Testis (tissue), 3 donors: Measurements from ENCODE around the gene HEYL. TPM values are rescaled to one million over a fixed set of nuclear protein-coding genes. Genes with fewer than 3 reads are reported as not detected.

Source experiments
- DNase-seq: peaks from one replicate; pipeline ENCODE4 v3.0.0-alpha.2; 2019
- H3K27ac ChIP-seq, 2 donors: fragments of 200-600 bp; sonication (generic); one replicate each; pipeline ENCODE4 v1.5.1; 2019
- H3K27me3 ChIP-seq: fragments of 200-600 bp; sonication (generic); one replicate; pipeline ENCODE4 v1.5.1; 2019
- H3K36me3 ChIP-seq: fragments of 200-600 bp; sonication (generic); one replicate; pipeline ENCODE4 v1.5.1; 2017; ENCODE audit warnings: low read depth; ENCODE audit errors: missing control alignments
- H3K4me1 ChIP-seq: fragments of 200-600 bp; sonication (generic); one replicate; pipeline ENCODE4 v1.5.1; 2019
- H3K4me3 ChIP-seq, 2 donors: fragments of 200-600 bp; sonication (generic); one replicate each; pipeline ENCODE4 v1.5.1; 2017 to 2019
- H3K9me3 ChIP-seq: fragments of 200-600 bp; sonication (generic); one replicate; pipeline ENCODE4 v1.5.1; 2017
- CTCF ChIP-seq, 3 experiments: fragments of 450-650 bp in 2 of 3; fragments of 200-600 bp in 1 of 3; sonication (generic) in 1 of 3; IDR thresholded peaks; one replicate each; pipeline ENCODE4 v1.5.1; 2016 to 2019; ENCODE audit warnings: antibody characterized with exemption in 3 of 3, mild to moderate bottlenecking in 2 of 3, moderate library complexity in 1 of 3
- POLR2A ChIP-seq: fragments of 450-650 bp; IDR thresholded peaks from one replicate; pipeline ENCODE4 v1.6.1; 2017; ENCODE audit warnings: antibody characterized with exemption, mild to moderate bottlenecking, moderate library complexity
- WGBS, 2 donors: methylation state at CpG; one replicate each; pipeline ENCODE4 v1.1.5; 2018; 5-methylcytosine and 5-hydroxymethylcytosine counted together
- intact Hi-C: fragments of 100-400 bp; cut with DNase I; formaldehyde crosslinking; loops from one replicate; pipeline ENCODE4 v1.15.1; 2023; ENCODE audit warnings: low total_unique reads
- polyA plus RNA-seq: library from polyadenylated mRNA; stranded (reverse); fragments of 350-450 nt; fragmentation: Illumina TruSeq; extraction: RNeasy Lipid Tissue Mini Kit (QIAGEN cat#74804); gene quantifications from one replicate; pipeline ENCODE4 v1.2.3, GENCODE V29; 2014; ENCODE audit warnings: low read depth, low replicate concordance; ENCODE audit not compliant: insufficient read depth
- total RNA-seq, 2 donors: library from RNA; depleted of rRNA; stranded (reverse); fragments of >200 nt; gene quantifications; one replicate each; pipeline ENCODE4 v1.2.3, GENCODE V29; 2016

HEYL gene
- total and polyA plus RNA-seq, 3 donors from 2014 or later = 44.7 to 55.5 (median 52.8) TPM

DNA sequence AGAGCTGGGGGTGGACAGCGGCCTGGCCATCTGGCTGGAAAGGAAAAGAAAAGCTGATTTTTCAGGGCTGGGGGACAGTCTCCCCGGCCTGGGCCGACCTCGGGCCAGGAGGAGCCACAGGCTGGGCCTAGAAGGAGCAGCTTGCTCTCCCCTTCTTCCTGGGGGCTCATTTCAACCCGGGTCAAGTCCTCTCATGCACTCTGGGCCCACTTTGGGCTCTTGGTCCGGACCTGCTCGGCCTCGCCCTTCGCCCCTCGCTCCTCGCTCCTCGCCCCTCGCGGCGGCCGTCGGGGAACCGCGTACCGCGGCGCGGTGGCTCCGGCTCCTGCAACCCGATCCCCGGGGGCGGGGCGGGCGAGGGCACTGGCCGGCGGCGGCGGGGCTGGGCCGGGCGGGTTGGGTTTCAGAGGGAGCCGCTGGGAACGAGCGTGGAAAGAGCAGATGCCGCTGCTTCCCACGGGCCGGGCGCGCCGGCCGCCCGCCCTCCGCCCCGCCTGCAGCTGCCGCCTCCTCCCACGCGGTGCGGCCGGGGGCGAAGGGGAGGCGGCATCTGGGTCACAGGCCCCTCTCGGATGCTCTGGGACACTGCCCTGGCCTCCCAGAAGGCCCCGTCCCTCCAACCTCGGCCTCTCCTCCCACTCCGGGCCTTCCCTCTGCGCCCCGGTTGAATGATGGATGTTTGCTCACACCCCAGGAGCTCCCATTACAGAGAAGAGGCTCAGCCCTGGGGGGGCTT, 6.6 kb downstream of the HEYL start:
- H3K4me3 ChIP-seq = peak overlapping the region; percentile 41 to 42
- peak; percentile 71 for DNase-seq

GRCh38 chr1:39632323-39632681, 7.1 kb downstream of the HEYL start:
- Histone ChIP-seq H3K36me3 (no peaks in the 10 kb centered on the region), H3K27ac (peak overlapping the region in 1 of 2 donors; percentile 82), H3K9me3 (no peaks in the 10 kb centered on the region), H3K4me3 (peak overlapping the region; percentile 41 to 42), H3K4me1 (peaks cover 37% of the 10 kb centered on the region), H3K27me3 (no peaks in the 10 kb centered on the region)
- no peak for TF ChIP-seq POLR2A
- TF ChIP-seq CTCF (IDR thresholded peaks at IDR 0.05) = no peak
- no peak for DNase-seq
- 28 to 43% methylated on average over 5 of the region's 5 CpGs for WGBS, 2 donors
- intact Hi-C loops = no loop called here

More for the DNA sequence above, 6.6 kb downstream of the HEYL start:
- Histone ChIP-seq H3K4me1 (peaks cover 37% of the 10 kb centered on the region), H3K36me3 (no peaks in the 10 kb centered on the region), H3K9me3 (no peaks in the 10 kb centered on the region), H3K27ac (peak overlapping the region in 1 of 2 donors; percentile 82), H3K27me3 (no peaks in the 10 kb centered on the region)
- intact Hi-C loops = no loop called here
- 2 to 15% methylated on average over 16 to 41 of the region's 61 CpGs for WGBS, 2 donors
- no peak for TF ChIP-seq CTCF (IDR thresholded peaks at IDR 0.05)
- TF ChIP-seq POLR2A = no peak

DNA sequence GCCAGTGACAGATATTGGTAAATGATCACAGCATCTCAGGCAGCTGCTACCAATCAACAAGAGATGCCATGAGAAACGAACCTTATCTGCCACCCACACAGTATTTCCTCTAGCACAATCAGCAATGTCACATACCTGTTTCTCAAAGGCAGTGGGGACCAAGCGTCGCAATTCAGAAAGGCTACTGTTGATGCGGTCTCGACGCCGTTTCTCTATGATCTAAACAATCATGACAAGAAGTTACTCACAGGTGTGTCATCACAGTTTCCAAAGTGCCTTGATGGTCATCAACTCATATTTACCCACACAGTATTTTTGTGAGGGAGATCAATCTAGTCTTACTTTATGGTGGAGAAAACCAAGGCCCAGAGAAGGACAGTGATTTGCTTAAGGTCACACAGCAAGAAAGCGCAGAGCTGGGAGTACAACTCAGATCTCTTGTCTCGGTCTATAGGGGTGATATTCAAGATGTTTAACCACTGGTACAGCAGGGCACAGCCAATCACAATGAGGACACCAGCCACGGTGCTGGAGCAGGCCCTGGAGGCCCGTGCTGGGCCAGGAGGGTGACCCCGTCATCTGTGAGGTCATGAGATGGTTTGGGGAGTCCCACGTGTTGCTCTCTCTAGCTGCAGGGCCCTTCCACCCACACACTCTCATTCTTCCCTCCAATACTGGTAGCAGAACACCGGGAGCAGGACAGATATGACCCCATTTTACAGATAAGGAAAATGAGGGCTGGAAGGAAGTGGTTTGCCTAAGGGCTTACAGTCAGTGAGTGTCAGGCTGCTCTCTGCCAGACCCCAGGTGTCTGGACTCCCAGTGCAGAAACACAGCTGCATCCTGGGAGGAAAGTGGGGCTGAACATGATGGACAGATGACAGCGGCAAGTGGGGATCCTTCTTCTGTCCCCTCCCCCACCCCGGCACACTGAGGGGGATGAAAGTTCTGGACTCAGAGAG, 7.8 kb downstream of the HEYL start:
- Histone ChIP-seq H3K36me3 (no peaks in the 10 kb centered on the region), H3K27me3 (no peaks in the 10 kb centered on the region), H3K9me3 (no peaks in the 10 kb centered on the region), H3K27ac (peak overlapping the region in 1 of 2 donors; percentile 82), H3K4me1 (peaks cover 41% of the 10 kb centered on the region), H3K4me3 (peak overlapping the region in 1 of 2 donors; percentile 41)
- TF ChIP-seq POLR2A = no peak
- TF ChIP-seq CTCF (IDR thresholded peaks at IDR 0.05) = no peak
- intact Hi-C loops = no loop called here
- 75 to 78% methylated on average over 16 of the region's 16 CpGs for WGBS, 2 donors
- DNase-seq = no peak

GRCh38 chr1:39628807-39629350, 10.6 kb downstream of the HEYL start:
- intact Hi-C loops = no loop called here
- Histone ChIP-seq H3K27ac (peak overlapping the region in 1 of 2 donors; percentile 2), H3K4me3 (no peak overlapping the region), H3K4me1 (peaks cover 52% of the 10 kb centered on the region), H3K36me3 (no peaks in the 10 kb centered on the region), H3K9me3 (no peaks in the 10 kb centered on the region), H3K27me3 (no peaks in the 10 kb centered on the region)
- no peak for TF ChIP-seq CTCF (IDR thresholded peaks at IDR 0.05)
- no peak for TF ChIP-seq POLR2A
- DNase-seq = no peak
- 96 to 99% methylated on average over 11 of the region's 11 CpGs for WGBS, 2 donors
